ENCODE results near the gene MUC5AC. TPM values are rescaled to one million over a fixed set of nuclear protein-coding genes. Genes with fewer than 3 reads are reported as not detected.

Gene MUC5AC
- total RNA-seq, 1 experiment from 2014 or later, result 0.11 TPM

DNA sequence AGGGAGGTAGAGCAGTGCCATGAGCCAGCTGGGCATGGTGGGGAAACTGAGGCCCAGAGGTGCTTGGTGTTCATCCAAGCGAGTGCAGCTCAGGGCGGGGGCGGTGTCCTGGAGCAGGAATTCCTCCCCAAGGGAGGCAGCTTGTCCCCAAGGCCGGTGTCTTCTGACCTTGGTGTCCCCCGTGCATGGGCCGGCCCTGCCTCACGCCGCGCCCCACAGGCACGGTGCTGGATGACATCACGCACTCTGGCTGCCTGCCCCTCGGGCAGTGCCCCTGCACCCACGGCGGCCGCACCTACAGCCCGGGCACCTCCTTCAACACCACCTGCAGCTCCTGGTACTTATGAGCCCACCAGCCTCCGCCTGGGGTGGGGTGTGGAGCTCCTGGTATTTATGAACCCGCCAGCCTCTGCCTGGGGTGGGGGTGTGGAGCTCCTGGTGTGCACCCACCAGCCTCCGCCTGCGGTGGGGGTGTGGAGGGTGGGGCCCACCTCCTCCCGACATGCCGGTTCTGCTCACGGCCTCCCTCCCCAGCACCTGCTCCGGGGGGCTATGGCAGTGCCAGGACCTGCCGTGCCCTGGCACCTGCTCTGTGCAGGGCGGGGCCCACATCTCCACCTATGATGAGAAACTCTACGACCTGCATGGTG lies 71.8 kb downstream of the MUC5AC start:
- no peak overlapping the region for H2AFZ ChIP-seq (ENCODE audit: low read length)
- ChIA-PET POLR2A (ENCODE audit: unreplicated experiment) (no interaction called here), CTCF (no interaction called here)
- no peak overlapping the region for H3K27ac ChIP-seq (ENCODE audit: low read length)
- no peaks in the 10 kb centered on the region for H3K36me3 ChIP-seq (ENCODE audit: low read depth, low read length)
- H4K20me1 ChIP-seq (ENCODE audit: low read length), result no peaks in the 10 kb centered on the region
- no peaks in the 10 kb centered on the region for H3F3A ChIP-seq (ENCODE audit: low read length, unreplicated experiment)
- ATAC-seq, result no peak
- H3K27me3 ChIP-seq (ENCODE audit: low read length), result no peaks in the 10 kb centered on the region
- DNase-seq, result no peak
- BruUV-seq (replicated peaks), result no TSS peak
- no peak overlapping the region for H3K4me3 ChIP-seq (ENCODE audit: low read length)
- H3K4me2 ChIP-seq (ENCODE audit: low read length), result no peak overlapping the region
- no peak overlapping the region for H3K9ac ChIP-seq (ENCODE audit: low read length)
- no peaks in the 10 kb centered on the region for H3K9me2 ChIP-seq (replicated peaks; ENCODE audit: low read length)
- TF ChIP-seq EZH2 (IDR thresholded peaks at IDR 0.05; ENCODE audit: low read length, unreplicated experiment) (no peak), CTCF (conservative IDR thresholded peaks at IDR 0.05; ENCODE audit: low read depth, low read length) (no peak)
- intact Hi-C loops (cut with micrococcal nuclease), result no loop called here
- no peaks in the 10 kb centered on the region for H3K79me2 ChIP-seq (ENCODE audit: low read length)
- peaks cover 3% of the 10 kb centered on the region; the same call in 1 of the 2 replicates for H3K4me1 ChIP-seq (ENCODE audit: insufficient read depth, low read length)
- H3K9me3 ChIP-seq (ENCODE audit: low read length), result no peaks in the 10 kb centered on the region

DNA sequence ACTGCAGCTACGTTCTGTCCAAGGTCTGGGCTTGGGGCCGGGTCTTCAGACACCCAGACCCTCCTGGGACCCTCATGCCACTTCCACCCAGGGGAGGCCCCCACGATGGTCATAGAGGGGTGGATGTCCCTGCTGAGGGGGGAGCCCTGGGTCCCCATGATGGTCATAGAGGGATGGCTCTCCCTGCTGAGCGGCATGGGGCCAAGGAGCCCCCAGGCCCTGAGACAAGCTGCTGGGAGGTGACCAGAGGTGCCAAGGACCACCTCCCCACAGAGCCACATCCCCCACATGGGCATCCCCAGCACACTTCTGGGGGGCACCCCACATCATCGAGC lies 72.3 kb downstream of the MUC5AC start:
- no peaks in the 10 kb centered on the region for H4K20me1 ChIP-seq (ENCODE audit: low read length)
- H2AFZ ChIP-seq (ENCODE audit: low read length), result no peak overlapping the region
- no peaks in the 10 kb centered on the region for H3K27me3 ChIP-seq (ENCODE audit: low read length)
- H3K36me3 ChIP-seq (ENCODE audit: low read depth, low read length), result no peaks in the 10 kb centered on the region
- ATAC-seq (no peak), DNase-seq (no peak)
- H3K79me2 ChIP-seq (ENCODE audit: low read length), result no peaks in the 10 kb centered on the region
- POLR2A ChIA-PET (ENCODE audit: unreplicated experiment), result no interaction called here
- H3K4me2 ChIP-seq (ENCODE audit: low read length), result no peak overlapping the region
- no peaks in the 10 kb centered on the region for H3K9me3 ChIP-seq (ENCODE audit: low read length)
- BruUV-seq (replicated peaks), result no TSS peak
- CTCF ChIA-PET, result no interaction called here
- H3K9me2 ChIP-seq (replicated peaks; ENCODE audit: low read length), result no peaks in the 10 kb centered on the region
- H3K4me3 ChIP-seq (ENCODE audit: low read length), result no peak overlapping the region
- no peaks in the 10 kb centered on the region for H3K4me1 ChIP-seq (ENCODE audit: insufficient read depth, low read length)
- no peak for TF ChIP-seq CTCF (conservative IDR thresholded peaks at IDR 0.05; ENCODE audit: low read depth, low read length)
- TF ChIP-seq EZH2phosphoT487 (IDR thresholded peaks at IDR 0.05; ENCODE audit: borderline replicate concordance, low read length), result no peak
- no peak for TF ChIP-seq EZH2 (IDR thresholded peaks at IDR 0.05; ENCODE audit: low read length, unreplicated experiment)
- no peaks in the 10 kb centered on the region for H3F3A ChIP-seq (ENCODE audit: low read length, unreplicated experiment)
- H3K9ac ChIP-seq (ENCODE audit: low read length), result no peak overlapping the region
- H3K27ac ChIP-seq (ENCODE audit: low read length), result no peak overlapping the region
- intact Hi-C loops (cut with micrococcal nuclease), result no loop called here

- H3K4me3 ChIP-seq (ENCODE audit: low read length), result no peak overlapping the region
- no peak overlapping the region for H3K27ac ChIP-seq (ENCODE audit: low read length)
- no peaks in the 10 kb centered on the region for H3K27me3 ChIP-seq (ENCODE audit: low read length)
- no peaks in the 10 kb centered on the region for H3K36me3 ChIP-seq (ENCODE audit: low read depth, low read length)
- H3F3A ChIP-seq (ENCODE audit: low read length, unreplicated experiment), result no peaks in the 10 kb centered on the region
- TF ChIP-seq EZH2 (IDR thresholded peaks at IDR 0.05; ENCODE audit: low read length, unreplicated experiment) (no peak), EZH2phosphoT487 (IDR thresholded peaks at IDR 0.05; ENCODE audit: borderline replicate concordance, low read length) (no peak), CTCF (conservative IDR thresholded peaks at IDR 0.05; ENCODE audit: low read depth, low read length) (no peak)
- no peaks in the 10 kb centered on the region for H3K9me2 ChIP-seq (replicated peaks; ENCODE audit: low read length)
- no peaks in the 10 kb centered on the region for H3K9me3 ChIP-seq (ENCODE audit: low read length)
- ChIA-PET CTCF (no interaction called here), POLR2A (ENCODE audit: unreplicated experiment) (no interaction called here)
- H3K9ac ChIP-seq (ENCODE audit: low read length), result no peak overlapping the region
- ATAC-seq, result no peak
- H4K20me1 ChIP-seq (ENCODE audit: low read length), result no peaks in the 10 kb centered on the region
- no peak overlapping the region for H2AFZ ChIP-seq (ENCODE audit: low read length)
- intact Hi-C loops (cut with micrococcal nuclease), result no loop called here
- DNase-seq, result no peak
- no peaks in the 10 kb centered on the region for H3K79me2 ChIP-seq (ENCODE audit: low read length)
- no peak overlapping the region for H3K4me2 ChIP-seq (ENCODE audit: low read length)
- no TSS peak for BruUV-seq (replicated peaks)
- H3K4me1 ChIP-seq (ENCODE audit: insufficient read depth, low read length), result no peaks in the 10 kb centered on the region
These were observed 73.0 kb downstream of the MUC5AC start for GRCh38 chr11:1230456-1231395.
